Measurements from ENCODE around the gene UEVLD. TPM values are rescaled to one million over a fixed set of nuclear protein-coding genes. Genes with fewer than 3 reads are reported as not detected.

The UEVLD gene
- total RNA-seq, 3 donors from 2014 or later, result 34.8 to 36.7 (median 35.3) TPM

DNA sequence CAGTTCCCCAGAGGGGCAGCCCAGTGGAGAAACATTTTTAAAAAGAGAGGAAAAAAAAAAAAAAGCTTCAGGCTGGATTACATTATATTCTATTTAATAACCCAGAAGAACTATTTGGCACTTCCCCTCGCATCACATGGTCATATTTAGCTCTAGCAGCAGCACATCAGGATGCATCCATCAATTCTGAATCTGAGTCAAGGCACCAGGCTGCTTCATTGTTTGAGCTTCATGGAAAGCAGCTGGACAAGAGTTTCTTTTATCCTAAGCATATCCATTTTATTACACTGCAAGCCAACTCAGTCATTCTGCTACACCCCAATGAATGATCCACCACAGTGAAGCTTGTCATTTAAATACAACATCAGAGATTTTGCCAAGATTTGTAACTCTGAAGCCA lies 35.6 kb upstream of the UEVLD start:
- TF ChIP-seq, protein P1, sequence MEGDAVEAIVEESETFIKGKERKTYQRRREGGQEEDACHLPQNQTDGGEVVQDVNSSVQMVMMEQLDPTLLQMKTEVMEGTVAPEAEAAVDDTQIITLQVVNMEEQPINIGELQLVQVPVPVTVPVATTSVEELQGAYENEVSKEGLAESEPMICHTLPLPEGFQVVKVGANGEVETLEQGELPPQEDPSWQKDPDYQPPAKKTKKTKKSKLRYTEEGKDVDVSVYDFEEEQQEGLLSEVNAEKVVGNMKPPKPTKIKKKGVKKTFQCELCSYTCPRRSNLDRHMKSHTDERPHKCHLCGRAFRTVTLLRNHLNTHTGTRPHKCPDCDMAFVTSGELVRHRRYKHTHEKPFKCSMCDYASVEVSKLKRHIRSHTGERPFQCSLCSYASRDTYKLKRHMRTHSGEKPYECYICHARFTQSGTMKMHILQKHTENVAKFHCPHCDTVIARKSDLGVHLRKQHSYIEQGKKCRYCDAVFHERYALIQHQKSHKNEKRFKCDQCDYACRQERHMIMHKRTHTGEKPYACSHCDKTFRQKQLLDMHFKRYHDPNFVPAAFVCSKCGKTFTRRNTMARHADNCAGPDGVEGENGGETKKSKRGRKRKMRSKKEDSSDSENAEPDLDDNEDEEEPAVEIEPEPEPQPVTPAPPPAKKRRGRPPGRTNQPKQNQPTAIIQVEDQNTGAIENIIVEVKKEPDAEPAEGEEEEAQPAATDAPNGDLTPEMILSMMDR (IDR thresholded peaks at IDR 0.05), result no peak
- ATAC-seq, result no peak
- DNase-seq, result no peak
- Histone ChIP-seq H3K4me3 (no peak overlapping the region), H3K36me3 (ENCODE audit: low read depth) (no peaks in the 10 kb centered on the region), H3K9me3 (no peaks in the 10 kb centered on the region), H3K4me1 (ENCODE audit: low read depth) (peaks cover 5% of the 10 kb centered on the region)
- intact Hi-C loops (cut with DNase I, micrococcal nuclease), result no loop called here

DNA sequence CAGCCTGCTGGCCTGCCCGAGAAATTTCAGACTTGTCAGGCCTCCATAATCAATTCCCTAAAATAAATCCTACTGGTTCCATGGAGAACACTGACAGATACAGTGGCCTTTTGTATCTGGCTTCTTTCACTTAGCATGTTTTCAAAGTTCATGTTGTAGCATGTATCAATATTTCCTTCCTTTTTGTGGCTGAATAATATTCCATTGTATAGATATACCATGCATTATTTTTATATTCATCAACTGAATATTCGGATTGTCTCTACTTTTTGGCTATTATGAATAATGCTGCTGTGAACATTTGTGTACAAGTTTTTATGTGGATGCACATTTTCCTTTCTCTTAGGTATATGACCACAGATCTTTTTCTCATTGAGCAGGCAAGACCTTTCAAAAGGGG lies 35.2 kb upstream of the UEVLD start:
- Histone ChIP-seq H3K36me3 (ENCODE audit: low read depth) (no peaks in the 10 kb centered on the region), H3K9me3 (no peaks in the 10 kb centered on the region), H3K4me1 (ENCODE audit: low read depth) (peaks cover 10% of the 10 kb centered on the region), H3K4me3 (no peak overlapping the region)
- no peak for ATAC-seq
- TF ChIP-seq, protein P1 (IDR thresholded peaks at IDR 0.05), result no peak
- intact Hi-C loops (cut with DNase I, micrococcal nuclease), result no loop called here
- DNase-seq, result no peak

DNA sequence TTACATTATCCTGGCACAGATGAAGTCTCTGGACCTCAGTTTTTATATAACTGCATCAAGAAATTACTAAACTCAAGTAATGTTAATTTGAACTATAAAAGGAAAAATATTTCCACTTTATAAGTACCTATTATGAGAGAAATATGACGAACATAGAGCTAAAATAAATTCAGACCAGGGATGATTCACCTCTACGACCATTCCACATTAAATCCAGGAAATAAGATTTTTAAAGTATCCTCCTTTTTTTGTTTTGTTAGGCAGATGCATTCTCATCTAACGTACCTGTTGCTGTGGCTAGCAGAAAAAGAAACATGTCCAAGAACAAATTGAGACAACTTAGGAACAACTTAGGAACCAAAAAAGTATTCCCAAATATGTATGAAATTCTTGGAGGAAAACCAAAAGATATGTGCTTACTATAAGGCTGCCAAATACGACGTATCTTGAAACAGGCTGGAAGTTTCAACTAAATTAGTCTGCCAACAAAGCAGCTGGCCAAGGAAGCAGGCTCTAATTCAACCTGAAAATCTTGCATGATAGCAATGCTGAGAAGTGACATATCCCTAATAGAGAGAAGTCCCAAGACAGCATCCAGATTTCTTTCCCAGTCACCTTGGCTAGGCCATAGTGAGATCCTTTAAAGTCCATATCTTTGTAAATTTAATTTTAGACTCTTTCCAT lies 29.9 kb upstream of the UEVLD start:
- ATAC-seq (no peak), DNase-seq (no peak)
- H3K4me3 ChIP-seq, result no peak overlapping the region
- intact Hi-C loops (cut with DNase I, micrococcal nuclease), result no loop called here
- H3K36me3 ChIP-seq (ENCODE audit: low read depth), result no peaks in the 10 kb centered on the region
- no peaks in the 10 kb centered on the region for H3K9me3 ChIP-seq
- peaks cover 5% of the 10 kb centered on the region for H3K4me1 ChIP-seq (ENCODE audit: low read depth)
- TF ChIP-seq, protein P1 (IDR thresholded peaks at IDR 0.05), result no peak

DNA sequence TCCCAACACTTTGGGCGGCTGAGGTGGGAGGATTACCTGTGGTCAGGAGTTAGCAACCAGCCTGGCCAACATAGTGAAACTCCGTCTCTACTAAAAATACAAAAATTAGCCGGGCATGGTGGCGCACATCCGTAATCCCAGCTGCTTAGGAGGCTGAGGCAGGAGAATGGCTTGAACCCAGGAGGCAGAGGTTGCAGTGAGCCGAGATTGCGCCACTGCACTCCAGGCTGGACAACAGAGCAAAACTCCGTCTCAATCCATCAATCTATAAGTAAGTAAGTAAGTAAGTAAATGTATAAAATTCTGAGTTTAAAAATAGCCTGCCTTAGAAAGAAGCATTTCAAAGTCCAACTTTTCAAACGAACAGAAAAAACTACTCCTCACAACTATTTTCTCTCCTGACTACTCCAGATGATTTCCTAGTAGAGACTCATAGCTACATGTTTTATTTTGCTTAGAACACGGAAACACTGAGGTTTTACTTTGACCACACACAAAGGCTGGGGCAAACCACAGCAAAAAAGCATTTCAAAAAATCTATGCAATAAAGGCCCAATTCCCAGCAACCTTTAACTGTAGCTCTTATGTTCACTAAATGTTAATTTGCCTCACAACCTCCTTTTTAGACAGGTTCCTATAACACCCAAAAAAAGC lies 29.3 kb upstream of the UEVLD start:
- ATAC-seq, result peak; percentile 40
- peak in 1 of 3 donors; percentile 18 for DNase-seq

DNA sequence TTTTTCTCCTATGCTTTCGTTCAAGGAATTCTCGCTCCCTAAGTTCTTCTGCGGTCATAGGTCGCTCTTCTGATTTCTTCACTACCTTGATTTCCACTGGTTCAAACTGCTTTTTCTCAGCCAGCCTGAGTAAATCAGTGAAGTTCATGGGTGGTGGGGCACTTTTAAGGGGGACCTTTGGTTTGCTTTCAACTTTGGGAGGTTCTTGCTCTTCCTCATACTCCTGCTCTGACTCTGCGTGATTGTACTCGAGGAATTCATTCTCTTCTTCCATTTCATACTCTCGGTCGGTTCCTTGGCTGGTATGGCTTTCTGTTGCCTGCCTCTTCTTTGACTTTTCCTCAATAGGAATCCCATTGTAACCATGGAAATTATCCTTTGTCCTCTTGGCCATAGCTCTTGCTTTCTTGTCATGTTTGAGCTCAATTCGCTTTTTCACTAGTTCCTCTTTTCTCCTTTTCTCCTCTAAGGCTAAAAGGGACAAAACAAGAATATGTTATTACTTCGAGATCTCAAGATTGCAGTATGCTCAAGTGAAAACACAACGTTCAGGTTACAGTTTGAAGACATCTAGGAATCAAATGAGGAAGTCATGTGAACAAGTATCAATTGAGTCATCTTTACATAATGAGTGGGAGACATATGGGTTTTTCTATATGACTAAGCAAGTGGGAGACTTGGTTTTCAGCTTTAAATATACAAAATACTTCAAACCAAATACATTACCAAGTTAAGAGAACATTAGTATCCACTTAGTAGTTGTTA lies 27.3 kb upstream of the UEVLD start:
- ATAC-seq (no peak), DNase-seq (no peak)
- H3K36me3 ChIP-seq (ENCODE audit: low read depth), result no peaks in the 10 kb centered on the region
- H3K4me1 ChIP-seq (ENCODE audit: low read depth), result peaks cover 5% of the 10 kb centered on the region
- TF ChIP-seq, protein P1 (IDR thresholded peaks at IDR 0.05), result no peak
- intact Hi-C loops (cut with DNase I, micrococcal nuclease), result no loop called here
- H3K4me3 ChIP-seq, result no peak overlapping the region
- no peaks in the 10 kb centered on the region for H3K9me3 ChIP-seq

More for the DNA sequence above, 29.3 kb upstream of the UEVLD start:
- H3K36me3 ChIP-seq (ENCODE audit: low read depth), result no peaks in the 10 kb centered on the region
- H3K4me1 ChIP-seq (ENCODE audit: low read depth), result peaks cover 5% of the 10 kb centered on the region
- TF ChIP-seq, protein P1 (IDR thresholded peaks at IDR 0.05), result no peak
- intact Hi-C loops (cut with DNase I, micrococcal nuclease), result no loop called here
- H3K4me3 ChIP-seq, result no peak overlapping the region
- H3K9me3 ChIP-seq, result no peaks in the 10 kb centered on the region
